ENCODE data around the gene MCM6. TPM values are rescaled to one million over a fixed set of nuclear protein-coding genes. Genes with fewer than 3 reads are reported as not detected.

Gene MCM6
- total RNA-seq, 1 donor from 2014 or later = 28.9 TPM

GRCh38 chr2:135791418-135792190, 84.6 kb downstream of the MCM6 start:
- H3K27me3 Mint-ChIP-seq = no peaks in the 10 kb centered on the region
- no peak for ATAC-seq (ENCODE audit: low read depth)
- peaks cover 4% of the 10 kb centered on the region for H3K36me3 Mint-ChIP-seq (ENCODE audit: low read depth)
- ChIA-PET POLR2A (no interaction called here), CTCF (interaction anchor here (0.9 kb wide), 1 partner anchor 10 kb away, joined by 4 read pairs; no protein-coding TSS in a partner anchor)
- H3K27ac Mint-ChIP-seq = no peak overlapping the region
- H3K4me1 Mint-ChIP-seq = peaks cover 17% of the 10 kb centered on the region
- intact Hi-C loops (cut with micrococcal nuclease) = no loop called here
- H3K4me3 Mint-ChIP-seq = no peak overlapping the region
- TF ChIP-seq CTCF (IDR thresholded peaks at IDR 0.05) = no peak
- DNase-seq = no peak
- H3K9me3 Mint-ChIP-seq = no peaks in the 10 kb centered on the region

GRCh38 chr2:135790423-135790822, 85.8 kb downstream of the MCM6 start:
- ATAC-seq (ENCODE audit: low read depth) (no peak), DNase-seq (no peak)
- H3K4me1 Mint-ChIP-seq = peaks cover 17% of the 10 kb centered on the region
- no peaks in the 10 kb centered on the region for H3K27me3 Mint-ChIP-seq
- no peak for TF ChIP-seq CTCF (IDR thresholded peaks at IDR 0.05)
- no peak overlapping the region for H3K4me3 Mint-ChIP-seq
- intact Hi-C loops (cut with micrococcal nuclease) = no loop called here
- no peak overlapping the region for H3K27ac Mint-ChIP-seq
- POLR2A ChIA-PET = no interaction called here
- peaks cover 15% of the 10 kb centered on the region for H3K36me3 Mint-ChIP-seq (ENCODE audit: low read depth)
- CTCF ChIA-PET = no interaction called here
- H3K9me3 Mint-ChIP-seq = no peaks in the 10 kb centered on the region

Other genes with a start within 250 kb of the MCM6 start
- gene UBXN4, start 134.6 kb downstream of the MCM6 start, total RNA-seq = 87.8 and 107 TPM in 2 replicates
- not detected in 2 replicates for gene LCT, start 39.3 kb downstream of the MCM6 start, total RNA-seq
- 96.3 and 103 TPM in 2 replicates for gene DARS1, start 109.2 kb upstream of the MCM6 start, total RNA-seq
- gene CXCR4, start 241.7 kb upstream of the MCM6 start, total RNA-seq = 200 and 213 TPM in 2 replicates

Data from activated B cell treated with CpG ODN at 0.5 μM for 24 hours (primary cell).